Stimulated activated CD8-positive, alpha-beta memory T cell treated with anti-CD3 and anti-CD28 coated beads, Interleukin-12 subunit alpha, Interleukin-12 subunit beta, amount 100 ng/mL, for 24 hours (primary cell): ENCODE measurements around the gene ABL1.
"Not testable (repeated sequence)": the region's sequence is repeated elsewhere in the genome, so short reads cannot be mapped to it uniquely, and the experiment has no call there.

ENCODE experiments used
- DNase-seq: peaks from one replicate; pipeline ENCODE4 v3.0.0-alpha.2; 2020; ENCODE audit errors: extremely low read depth

Gene ABL1

DNA sequence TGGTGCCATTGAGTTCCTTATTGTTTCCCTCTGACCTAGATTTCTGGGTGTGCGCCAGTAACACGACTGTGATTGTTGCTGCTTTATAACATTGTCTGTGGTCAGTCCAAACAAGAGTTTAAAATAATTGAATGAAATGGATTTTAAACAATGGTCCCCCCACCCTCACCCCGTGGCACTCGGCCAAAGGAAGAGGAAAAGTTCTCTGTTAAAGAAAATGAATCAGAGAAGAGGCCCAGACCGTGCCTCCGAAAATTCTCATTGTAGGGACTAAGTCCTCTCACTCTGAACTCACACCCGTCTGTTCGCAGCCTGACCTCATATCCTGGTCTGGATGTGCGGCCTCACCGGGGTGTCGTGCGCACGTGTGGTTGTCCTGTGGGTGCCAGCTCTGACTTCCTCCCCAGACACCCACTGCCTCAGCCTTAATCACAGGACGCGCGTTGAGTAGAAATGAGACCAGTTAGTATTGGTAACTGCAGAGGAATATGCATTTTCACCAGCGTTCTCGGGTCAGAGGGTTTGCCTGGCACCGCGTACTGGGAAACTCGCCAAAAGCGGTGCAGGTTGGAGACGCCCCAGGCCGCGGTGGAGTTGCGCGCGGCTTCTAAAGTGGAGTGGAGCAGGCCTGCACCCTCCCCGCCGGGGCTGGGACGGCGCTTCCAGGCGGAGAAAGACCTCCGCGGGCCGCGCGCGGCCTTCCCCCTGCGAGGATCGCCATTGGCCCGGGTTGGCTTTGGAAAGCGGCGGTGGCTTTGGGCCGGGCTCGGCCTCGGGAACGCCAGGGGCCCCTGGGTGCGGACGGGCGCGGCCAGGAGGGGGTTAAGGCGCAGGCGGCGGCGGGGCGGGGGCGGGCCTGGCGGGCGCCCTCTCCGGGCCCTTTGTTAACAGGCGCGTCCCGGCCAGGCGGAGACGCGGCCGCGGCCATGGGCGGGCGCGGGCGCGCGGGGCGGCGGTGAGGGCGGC, at the start of gene ABL1:
TSS of gene ABL1 (plus strand) at position 884 of the 966 bp plus-strand sequence. CDS start 193 bp downstream, outside the sequence.
- DNase-seq = peak; percentile 27

GRCh38 chr9:130785940-130786508, 49.0 kb upstream of the ABL1 start:
- no peak for DNase-seq

DNA sequence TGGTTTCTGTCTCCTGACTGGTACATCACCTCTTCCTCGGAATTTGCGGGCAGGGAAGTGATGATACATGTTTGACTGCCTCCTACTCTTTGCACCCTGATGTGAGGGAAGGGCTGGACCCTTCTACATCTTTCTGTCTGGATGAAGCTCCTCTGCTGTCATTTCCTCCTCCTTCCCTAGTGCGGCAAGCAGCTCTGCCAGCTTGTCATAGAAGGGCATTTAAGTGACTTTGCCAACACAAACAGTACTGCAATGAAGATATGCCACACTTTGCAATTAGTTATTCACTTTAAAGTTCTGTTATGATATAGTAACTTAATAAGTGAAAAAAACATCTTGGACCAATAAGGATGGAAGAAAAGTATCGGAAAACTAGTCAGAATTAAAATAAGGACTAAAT, 48.5 kb upstream of the ABL1 start:
- DNase-seq = no peak

GRCh38 chr9:130789747-130790672, 45.0 kb upstream of the ABL1 start:
- DNase-seq = no peak

- DNase-seq = no peak
Observed at GRCh38 chr9:130791303-130791894, 43.7 kb upstream of the ABL1 start.

DNA sequence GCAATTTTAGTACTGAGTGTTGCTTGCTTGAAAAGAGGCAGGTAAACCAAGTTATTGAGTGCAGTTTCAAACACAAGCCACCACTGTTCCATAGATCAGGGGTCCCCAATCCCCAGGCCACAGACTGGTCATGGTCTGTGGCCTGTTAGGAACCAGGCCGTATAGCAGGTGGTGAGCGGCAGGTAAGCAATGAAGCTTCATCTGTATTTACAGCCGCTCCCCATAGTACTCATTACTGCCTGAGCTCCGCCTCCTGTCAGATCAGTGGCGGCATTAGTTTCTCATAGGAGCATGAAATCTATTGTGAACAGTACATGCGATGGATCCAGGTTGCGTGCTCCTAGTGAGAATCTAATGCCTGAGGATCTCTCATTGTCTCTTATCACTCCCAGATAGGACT, 41.5 kb upstream of the ABL1 start:
- no peak for DNase-seq

GRCh38 chr9:130794021-130794420, 41.0 kb upstream of the ABL1 start:
- not testable (repeated sequence) for DNase-seq

GRCh38 chr9:130794423-130794822, 40.6 kb upstream of the ABL1 start:
- DNase-seq = not testable (repeated sequence)

- DNase-seq = no peak
Observed at GRCh38 chr9:130794923-130795495, 40.0 kb upstream of the ABL1 start.

- not testable (repeated sequence) for DNase-seq
Observed at GRCh38 chr9:130803116-130803515, 31.9 kb upstream of the ABL1 start.

- no peak for DNase-seq
Observed at GRCh38 chr9:130805510-130806326, 29.3 kb upstream of the ABL1 start.

DNA sequence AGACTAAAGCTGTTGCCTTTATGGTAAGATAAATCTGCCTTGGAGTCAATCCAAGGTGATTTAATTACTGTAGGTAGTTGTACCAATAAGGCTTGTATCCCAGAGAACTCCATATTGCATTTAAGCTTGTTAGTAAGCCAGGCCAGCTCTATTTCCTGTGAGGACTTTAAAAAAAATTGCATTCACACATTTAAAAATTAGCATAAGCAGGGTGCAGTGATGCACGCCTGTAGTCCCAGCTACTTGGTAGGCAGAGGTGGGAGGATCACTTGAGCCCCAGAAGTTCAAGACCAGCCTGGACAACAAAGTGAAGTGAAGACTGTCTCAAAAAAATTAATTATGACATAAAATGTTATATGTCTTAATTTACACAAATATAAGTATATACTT, 28.7 kb upstream of the ABL1 start:
- no peak for DNase-seq

GRCh38 chr9:130810609-130811136, 24.4 kb upstream of the ABL1 start:
- DNase-seq = no peak

DNA sequence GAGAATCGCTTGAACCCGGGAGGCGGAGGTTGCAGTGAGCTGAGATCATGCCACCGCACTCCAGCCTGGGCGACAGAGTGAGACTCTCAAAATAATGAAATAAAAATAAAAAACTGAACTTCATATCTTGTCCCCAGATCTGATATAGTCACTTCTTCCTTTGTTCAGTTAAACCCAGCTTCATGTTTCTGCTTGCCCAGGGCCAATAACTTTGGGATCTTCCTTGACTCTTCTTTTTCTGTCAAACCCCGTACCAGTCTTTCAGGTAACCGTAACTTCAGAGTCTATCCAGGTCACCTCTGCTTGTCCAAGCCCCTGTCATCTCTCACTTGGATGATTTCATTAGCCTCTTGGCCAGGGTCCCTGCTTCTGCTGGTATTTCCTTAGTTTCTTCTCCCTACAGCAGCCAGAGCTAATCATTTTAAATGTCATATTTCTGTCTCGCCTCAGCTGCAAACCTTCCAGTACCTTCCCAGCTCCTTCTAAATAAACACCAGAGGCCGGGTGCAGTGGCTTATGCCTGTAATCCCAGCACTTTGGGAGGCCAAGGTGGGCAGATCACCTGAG, 19.7 kb upstream of the ABL1 start:
- DNase-seq = no peak

DNA sequence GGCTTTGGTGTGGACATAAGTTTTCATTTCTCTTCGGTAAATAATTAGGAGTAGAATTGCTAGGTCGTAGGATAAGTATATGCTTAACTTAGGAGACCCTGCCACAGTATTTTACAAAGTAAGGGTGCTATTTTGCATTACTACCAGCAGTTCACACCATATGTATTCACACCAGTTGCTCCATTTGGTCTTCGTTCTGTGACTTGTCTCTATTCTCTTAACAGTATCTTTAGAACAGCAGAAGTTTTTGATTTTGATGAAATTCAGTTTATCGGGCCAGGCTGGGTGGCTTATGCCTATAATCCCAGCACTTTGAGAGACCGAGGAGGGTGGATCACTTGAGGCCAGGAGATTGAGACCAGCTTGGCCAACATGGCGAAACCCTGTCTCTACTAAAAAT, 17.1 kb upstream of the ABL1 start:
- DNase-seq = no peak

DNA sequence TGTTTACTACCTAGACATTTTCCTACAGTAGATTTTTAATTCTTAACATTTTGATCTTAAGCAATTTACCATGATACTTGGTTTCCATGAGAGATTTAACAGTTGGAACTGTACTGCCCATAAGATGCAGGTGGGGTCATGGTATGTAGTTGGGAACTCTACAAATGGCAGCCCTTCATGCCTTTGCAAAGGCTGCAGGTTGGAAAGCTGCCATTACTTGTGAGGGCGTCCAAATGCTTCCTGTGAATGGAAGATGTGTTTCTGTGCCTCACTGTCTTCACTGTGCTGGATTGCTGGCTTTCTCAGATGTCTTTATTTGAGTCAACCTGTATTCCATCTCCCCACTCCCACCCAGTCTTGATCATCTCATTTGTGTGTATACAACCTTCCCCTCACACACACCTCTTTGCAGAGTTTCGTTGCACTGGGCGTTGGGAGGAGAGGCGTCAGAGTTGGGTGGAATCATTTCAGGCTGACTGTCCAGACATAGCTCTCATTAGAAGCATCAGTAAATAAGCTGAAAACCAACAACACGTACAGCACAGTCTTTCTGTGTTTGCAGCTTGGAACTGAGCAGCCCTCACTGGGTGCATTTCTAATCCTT, 14.8 kb upstream of the ABL1 start:
- DNase-seq = no peak

- no peak for DNase-seq
Observed at GRCh38 chr9:130823435-130823834, 11.6 kb upstream of the ABL1 start.

GRCh38 chr9:130824079-130824478, 11.0 kb upstream of the ABL1 start:
- DNase-seq = no peak

DNA sequence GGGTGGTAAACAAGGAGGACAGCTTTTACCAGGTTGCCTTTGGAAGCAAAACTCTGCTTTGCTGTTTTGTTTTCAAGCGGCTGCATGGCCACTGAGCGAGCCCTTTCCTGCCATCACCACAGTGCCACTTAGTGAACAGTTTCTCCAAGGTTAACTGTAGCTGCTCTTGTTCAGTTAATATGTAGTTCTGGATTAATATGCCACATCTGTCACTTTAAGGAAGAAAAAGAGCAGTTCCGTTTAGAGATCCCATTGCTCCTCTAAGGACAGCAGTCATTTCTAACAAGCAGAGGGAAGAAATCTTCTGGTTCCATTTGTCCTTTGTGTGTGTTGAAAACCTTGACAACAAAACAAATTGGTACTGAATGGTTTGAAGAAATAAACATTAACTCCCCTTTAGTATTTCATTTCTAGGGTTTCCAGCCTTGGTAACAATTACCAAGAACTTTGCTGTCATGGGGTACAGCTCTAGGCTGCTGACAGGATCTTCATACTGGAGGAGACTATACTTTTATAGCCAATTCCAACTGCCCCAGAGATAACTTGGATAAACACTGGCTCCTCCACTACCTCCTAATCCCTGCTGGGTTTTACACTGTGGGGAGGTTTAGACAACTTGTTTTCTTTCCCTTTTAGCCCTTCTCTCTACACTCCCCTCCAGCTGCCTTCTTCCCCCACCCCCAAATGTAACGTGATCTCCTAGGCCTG, 10.3 kb upstream of the ABL1 start:
- DNase-seq = no peak
